Stomach (tissue), 4 donors: ENCODE data around the gene RPL26.
"Not testable (repeated sequence)": the region's sequence is repeated elsewhere in the genome, so short reads cannot be mapped to it uniquely, and the experiment has no call there.

Source experiments
- CTCF ChIP-seq, 7 experiments: fragments of 450-650 bp in 4 of 7; fragments of 200-600 bp in 3 of 7; sonication (generic) in 3 of 7; IDR thresholded peaks; one replicate each; pipeline ENCODE4 v1.5.1; 2016 to 2019; ENCODE audit warnings: antibody characterized with exemption in 7 of 7, control low read depth in 2 of 7, mild to moderate bottlenecking in 1 of 7
- EP300 ChIP-seq: sonication (generic); formaldehyde crosslinking; IDR thresholded peaks from one replicate; pipeline ENCODE4 v1.6.1; 2017; ENCODE audit warnings: antibody characterized with exemption
- POLR2A ChIP-seq, 4 donors: fragments of 450-650 bp; IDR thresholded peaks; one replicate each; pipeline ENCODE4 v1.6.1; 2016; ENCODE audit warnings: antibody characterized with exemption in 4 of 4, control low read depth in 2 of 4, mild to moderate bottlenecking in 1 of 4, moderate library complexity in 1 of 4
- POLR2AphosphoS5 ChIP-seq, 3 donors: sonication (generic); formaldehyde crosslinking; IDR thresholded peaks; one replicate each; pipeline ENCODE4 v1.6.1; 2016; ENCODE audit warnings: antibody characterized with exemption in 3 of 3

DNA sequence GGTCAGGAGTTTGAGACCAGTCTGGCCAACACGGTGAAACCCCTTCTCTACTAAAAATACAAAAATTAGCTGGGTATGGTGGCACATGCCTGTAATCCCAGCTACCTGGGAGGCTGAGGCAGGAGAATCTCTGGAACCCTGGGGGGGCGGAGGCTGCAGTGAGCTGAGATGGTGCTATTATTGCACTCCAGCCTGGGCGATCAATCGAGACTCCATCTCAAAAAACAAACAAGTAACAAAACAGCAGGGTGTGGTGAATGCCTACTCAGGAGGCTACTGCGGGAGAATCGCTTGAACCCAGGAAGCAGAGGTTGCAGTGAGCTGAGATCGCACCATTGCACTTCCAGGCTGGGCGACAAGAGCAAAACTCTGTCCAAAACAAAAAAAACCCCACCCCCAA, 4.9 kb downstream of the RPL26 start:
- TF ChIP-seq CTCF (IDR thresholded peaks at IDR 0.05); POLR2A (IDR thresholded peaks at IDR 0.05); POLR2AphosphoS5 (IDR thresholded peaks at IDR 0.05); EP300: not testable (repeated sequence)
